DOHH2 (cell line): ENCODE results near the gene KIAA1328.

Source experiments
- H3F3A ChIP-seq: fragments of 200-600 bp; sonication (generic), shearing (Covaris generic); 2 replicates; pipeline ENCODE4 v1.6.0; 2016; ENCODE audit warnings: antibody characterized with exemption, mild to moderate bottlenecking; ENCODE audit not compliant: control insufficient read depth, insufficient read depth
- H3K27ac ChIP-seq: fragments of 200-600 bp; sonication (generic); 2 replicates; pipeline ENCODE4 v1.5.1; 2014; ENCODE audit warnings: low read depth, mild to moderate bottlenecking, low read length, moderate library complexity
- H3K27me3 ChIP-seq: fragments of 200-600 bp; sonication (generic); 2 replicates; pipeline ENCODE4 v1.6.1; 2014; ENCODE audit warnings: mild to moderate bottlenecking, low read length, mixed read lengths; ENCODE audit not compliant: control insufficient read depth
- H3K36me3 ChIP-seq: fragments of 200-600 bp; sonication (generic); 2 replicates; pipeline ENCODE4 v1.6.1; 2014; ENCODE audit warnings: mild to moderate bottlenecking, low read length, moderate library complexity, mixed read lengths; ENCODE audit not compliant: control insufficient read depth
- H3K4me1 ChIP-seq: fragments of 200-600 bp; sonication (generic); 2 replicates; pipeline ENCODE4 v1.6.1; 2014; ENCODE audit warnings: mild to moderate bottlenecking, low read length, mixed read lengths; ENCODE audit not compliant: control insufficient read depth
- H3K4me2 ChIP-seq: fragments of 200-600 bp; sonication (generic); 2 replicates; pipeline ENCODE4 v1.6.0; 2014; ENCODE audit warnings: mild to moderate bottlenecking, low read length, moderate library complexity
- H3K4me3 ChIP-seq: fragments of 200-600 bp; sonication (generic); 2 replicates; pipeline ENCODE4 v1.5.1; 2014; ENCODE audit warnings: mild to moderate bottlenecking, low read length, mixed read lengths
- H3K79me2 ChIP-seq: fragments of 200-600 bp; sonication (generic); 2 replicates; pipeline ENCODE4 v1.6.1; 2014; ENCODE audit warnings: mild to moderate bottlenecking, low read length, mixed read lengths; ENCODE audit not compliant: control insufficient read depth
- H3K9me2 ChIP-seq: fragments of 200-600 bp; sonication (generic); replicated peaks from 2 replicates; pipeline ENCODE4 v1.6.1; 2014; ENCODE audit warnings: mild to moderate bottlenecking, low read length, mixed read lengths; ENCODE audit not compliant: control insufficient read depth
- H3K9me3 ChIP-seq: fragments of 200-600 bp; sonication (generic); 2 replicates; pipeline ENCODE4 v1.6.1; 2014; ENCODE audit warnings: antibody characterized with exemption, low read length, mixed read lengths; ENCODE audit not compliant: control insufficient read depth, insufficient read depth
- H4K20me1 ChIP-seq: fragments of 200-600 bp; sonication (generic); 2 replicates; pipeline ENCODE4 v1.6.0; 2014; ENCODE audit warnings: low read depth, mild to moderate bottlenecking, antibody characterized with exemption, low read length, moderate library complexity; ENCODE audit not compliant: control insufficient read depth, insufficient read depth
- CTCF ChIP-seq: fragments of 200-600 bp; sonication (generic); IDR thresholded peaks from one replicate; pipeline ENCODE4 v1.5.1; 2014; ENCODE audit warnings: antibody characterized with exemption, mild to moderate bottlenecking, low read depth, low read length; ENCODE audit not compliant: poor library complexity, severe bottlenecking
- EZH2phosphoT487 ChIP-seq: fragments of 200-600 bp; sonication (generic); IDR thresholded peaks from 2 replicates; pipeline ENCODE4 v1.6.1; 2017; ENCODE audit warnings: borderline replicate concordance, mild to moderate bottlenecking, antibody characterized with exemption, low read length, moderate library complexity, mixed read lengths

KIAA1328 gene

GRCh38 chr18:37253394-37254235 lies 424.7 kb downstream of the KIAA1328 start:
- no peaks in the 10 kb centered on the region for H3K79me2 ChIP-seq
- no peak overlapping the region for H3K4me3 ChIP-seq
- H4K20me1 ChIP-seq = no peaks in the 10 kb centered on the region
- peaks cover 22% of the 10 kb centered on the region for H3K27me3 ChIP-seq
- no peaks in the 10 kb centered on the region for H3K36me3 ChIP-seq
- no peaks in the 10 kb centered on the region for H3K9me2 ChIP-seq
- no peak overlapping the region for H3K4me2 ChIP-seq
- H3K27ac ChIP-seq = no peak overlapping the region
- no peaks in the 10 kb centered on the region for H3F3A ChIP-seq
- no peaks in the 10 kb centered on the region for H3K9me3 ChIP-seq
- no peak for TF ChIP-seq CTCF
- H3K4me1 ChIP-seq = no peaks in the 10 kb centered on the region

- Histone ChIP-seq H3K36me3 (no peaks in the 10 kb centered on the region), H3K4me1 (no peaks in the 10 kb centered on the region), H3K9me2 (no peaks in the 10 kb centered on the region), H3F3A (no peaks in the 10 kb centered on the region), H4K20me1 (no peaks in the 10 kb centered on the region), H3K9me3 (no peaks in the 10 kb centered on the region), H3K79me2 (no peaks in the 10 kb centered on the region), H3K27me3 (peaks cover 22% of the 10 kb centered on the region), H3K4me2 (no peak overlapping the region), H3K27ac (no peak overlapping the region), H3K4me3 (no peak overlapping the region)
- TF ChIP-seq CTCF (no peak), EZH2phosphoT487 (no peak)
Observed at GRCh38 chr18:37254236-37254754, 425.4 kb downstream of the KIAA1328 start.

GRCh38 chr18:37254973-37255372 lies 426.0 kb downstream of the KIAA1328 start:
- Histone ChIP-seq H3K27ac (no peak overlapping the region), H3K9me2 (no peaks in the 10 kb centered on the region), H3K9me3 (no peaks in the 10 kb centered on the region), H3F3A (no peaks in the 10 kb centered on the region), H3K36me3 (no peaks in the 10 kb centered on the region), H3K79me2 (no peaks in the 10 kb centered on the region), H4K20me1 (no peaks in the 10 kb centered on the region), H3K4me1 (no peaks in the 10 kb centered on the region), H3K4me2 (no peak overlapping the region), H3K27me3 (peaks cover 22% of the 10 kb centered on the region), H3K4me3 (no peak overlapping the region)
- no peak for TF ChIP-seq EZH2phosphoT487
- no peak for TF ChIP-seq CTCF
